ENCODE measurements around the gene NEIL1.

- no peak for TF ChIP-seq POLR2AphosphoS5 (IDR thresholded peaks at IDR 0.05; ENCODE audit: low read depth, low read length)
- no peak; the same call in 1 of the 2 replicates for TF ChIP-seq POLR2A (IDR thresholded peaks at IDR 0.05; ENCODE audit: low read depth, low read length)
Observed at GRCh38 chr15:75361989-75362641, 15.3 kb downstream of the NEIL1 start.

Data from GM12892 (cell line).